ENCODE results near the gene ZSCAN10. TPM values are rescaled to one million over a fixed set of nuclear protein-coding genes. Genes with fewer than 3 reads are reported as not detected.

The ZSCAN10 gene
- total and polyA plus RNA-seq, 2 of the 13 experiments (the other 11 are each of a cell fraction or from before 2014, with no cell fraction given), result not detected

- TF ChIP-seq, protein P1, sequence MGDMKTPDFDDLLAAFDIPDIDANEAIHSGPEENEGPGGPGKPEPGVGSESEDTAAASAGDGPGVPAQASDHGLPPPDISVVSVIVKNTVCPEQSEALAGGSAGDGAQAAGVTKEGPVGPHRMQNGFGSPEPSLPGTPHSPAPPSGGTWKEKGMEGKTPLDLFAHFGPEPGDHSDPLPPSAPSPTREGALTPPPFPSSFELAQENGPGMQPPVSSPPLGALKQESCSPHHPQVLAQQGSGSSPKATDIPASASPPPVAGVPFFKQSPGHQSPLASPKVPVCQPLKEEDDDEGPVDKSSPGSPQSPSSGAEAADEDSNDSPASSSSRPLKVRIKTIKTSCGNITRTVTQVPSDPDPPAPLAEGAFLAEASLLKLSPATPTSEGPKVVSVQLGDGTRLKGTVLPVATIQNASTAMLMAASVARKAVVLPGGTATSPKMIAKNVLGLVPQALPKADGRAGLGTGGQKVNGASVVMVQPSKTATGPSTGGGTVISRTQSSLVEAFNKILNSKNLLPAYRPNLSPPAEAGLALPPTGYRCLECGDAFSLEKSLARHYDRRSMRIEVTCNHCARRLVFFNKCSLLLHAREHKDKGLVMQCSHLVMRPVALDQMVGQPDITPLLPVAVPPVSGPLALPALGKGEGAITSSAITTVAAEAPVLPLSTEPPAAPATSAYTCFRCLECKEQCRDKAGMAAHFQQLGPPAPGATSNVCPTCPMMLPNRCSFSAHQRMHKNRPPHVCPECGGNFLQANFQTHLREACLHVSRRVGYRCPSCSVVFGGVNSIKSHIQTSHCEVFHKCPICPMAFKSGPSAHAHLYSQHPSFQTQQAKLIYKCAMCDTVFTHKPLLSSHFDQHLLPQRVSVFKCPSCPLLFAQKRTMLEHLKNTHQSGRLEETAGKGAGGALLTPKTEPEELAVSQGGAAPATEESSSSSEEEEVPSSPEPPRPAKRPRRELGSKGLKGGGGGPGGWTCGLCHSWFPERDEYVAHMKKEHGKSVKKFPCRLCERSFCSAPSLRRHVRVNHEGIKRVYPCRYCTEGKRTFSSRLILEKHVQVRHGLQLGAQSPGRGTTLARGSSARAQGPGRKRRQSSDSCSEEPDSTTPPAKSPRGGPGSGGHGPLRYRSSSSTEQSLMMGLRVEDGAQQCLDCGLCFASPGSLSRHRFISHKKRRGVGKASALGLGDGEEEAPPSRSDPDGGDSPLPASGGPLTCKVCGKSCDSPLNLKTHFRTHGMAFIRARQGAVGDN (CRISPR knock-in tag; IDR thresholded peaks at IDR 0.05), result peak; percentile 43; the same call in 1 of the 2 replicates
- no peak for TF ChIP-seq ATF5 (CRISPR knock-in tag; IDR thresholded peaks at IDR 0.05; ENCODE audit: low read depth)
- TF ChIP-seq ZNF446 (CRISPR knock-in tag; IDR thresholded peaks at IDR 0.05), result 0 out of 2 replicates have a peak, but pooled peaks have one; percentile 42
- TF ChIP-seq GZF1 (CRISPR knock-in tag; IDR thresholded peaks at IDR 0.05), result 0 out of 2 replicates have a peak, but pooled peaks have one; percentile 39
- TF ChIP-seq UBTF (CRISPR knock-in tag; IDR thresholded peaks at IDR 0.05), result peak; percentile 34; the same call in 1 of the 2 replicates
- no peak for TF ChIP-seq SP140L (CRISPR knock-in tag; IDR thresholded peaks at IDR 0.05; ENCODE audit: borderline replicate concordance)
Observed at GRCh38 chr16:3045758-3046640, 53.1 kb downstream of the ZSCAN10 start, which contains the start of gene MMP25 (continued).
